ENCODE results near the gene ASL.

DNA sequence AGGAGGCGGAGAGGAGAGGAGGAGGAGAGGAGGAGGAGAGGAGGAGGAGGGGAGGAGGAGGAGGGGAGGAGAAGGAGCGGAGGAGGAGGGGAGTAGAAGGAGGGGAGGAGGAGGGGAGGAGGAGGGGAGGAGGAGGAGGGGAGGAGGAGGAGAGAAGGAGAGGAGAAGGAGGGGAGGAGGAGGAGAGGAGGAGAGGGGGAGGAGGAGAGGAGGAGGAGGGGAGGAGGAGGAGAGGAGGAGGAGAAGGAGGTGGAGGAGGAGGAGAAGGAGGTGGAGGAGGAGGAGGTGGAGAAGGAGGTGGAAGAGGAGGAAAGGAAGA is 23.6 kb downstream of the ASL start:
- TF ChIP-seq RXRA (IDR thresholded peaks at IDR 0.05) = no peak
- no peak for TF ChIP-seq TAF1 (conservative IDR thresholded peaks at IDR 0.05)
- TF ChIP-seq, protein P1, sequence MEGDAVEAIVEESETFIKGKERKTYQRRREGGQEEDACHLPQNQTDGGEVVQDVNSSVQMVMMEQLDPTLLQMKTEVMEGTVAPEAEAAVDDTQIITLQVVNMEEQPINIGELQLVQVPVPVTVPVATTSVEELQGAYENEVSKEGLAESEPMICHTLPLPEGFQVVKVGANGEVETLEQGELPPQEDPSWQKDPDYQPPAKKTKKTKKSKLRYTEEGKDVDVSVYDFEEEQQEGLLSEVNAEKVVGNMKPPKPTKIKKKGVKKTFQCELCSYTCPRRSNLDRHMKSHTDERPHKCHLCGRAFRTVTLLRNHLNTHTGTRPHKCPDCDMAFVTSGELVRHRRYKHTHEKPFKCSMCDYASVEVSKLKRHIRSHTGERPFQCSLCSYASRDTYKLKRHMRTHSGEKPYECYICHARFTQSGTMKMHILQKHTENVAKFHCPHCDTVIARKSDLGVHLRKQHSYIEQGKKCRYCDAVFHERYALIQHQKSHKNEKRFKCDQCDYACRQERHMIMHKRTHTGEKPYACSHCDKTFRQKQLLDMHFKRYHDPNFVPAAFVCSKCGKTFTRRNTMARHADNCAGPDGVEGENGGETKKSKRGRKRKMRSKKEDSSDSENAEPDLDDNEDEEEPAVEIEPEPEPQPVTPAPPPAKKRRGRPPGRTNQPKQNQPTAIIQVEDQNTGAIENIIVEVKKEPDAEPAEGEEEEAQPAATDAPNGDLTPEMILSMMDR (IDR thresholded peaks at IDR 0.05; ENCODE audit: low read depth, low read length, missing input control) = no peak
- no peak for TF ChIP-seq SP1 (IDR thresholded peaks at IDR 0.05)
- no peak for TF ChIP-seq RAD21 (IDR thresholded peaks at IDR 0.05)
- no peak for TF ChIP-seq GABPA (IDR thresholded peaks at IDR 0.05 in 1 of 2, conservative IDR thresholded peaks at IDR 0.05 in 1 of 2)
